Gastrocnemius medialis (tissue), 4 donors: ENCODE measurements around the gene DDA1.
"Not testable (repeated sequence)": the region's sequence is repeated elsewhere in the genome, so short reads cannot be mapped to it uniquely, and the experiment has no call there.

Experiments
- CTCF ChIP-seq, 5 experiments: fragments of 450-650 bp in 3 of 5; fragments of 200-600 bp in 2 of 5; sonication (generic) in 2 of 5; IDR thresholded peaks in 4 of 5; conservative IDR thresholded peaks in 1 of 5; 1 replicate in 4 of 5; 2 replicates in 1 of 5; pipeline ENCODE4 v1.5.1; 2016 to 2019; ENCODE audit warnings: antibody characterized with exemption in 5 of 5, mild to moderate bottlenecking in 3 of 5, moderate library complexity in 3 of 5
- POLR2A ChIP-seq, 2 donors: fragments of 450-650 bp; IDR thresholded peaks; one replicate each; pipeline ENCODE4 v1.6.1; 2017; ENCODE audit warnings: antibody characterized with exemption in 2 of 2, mild to moderate bottlenecking in 2 of 2, moderate library complexity in 2 of 2

- TF ChIP-seq CTCF (IDR thresholded peaks at IDR 0.05 in 4 of 5, conservative IDR thresholded peaks at IDR 0.05 in 1 of 5); POLR2A (IDR thresholded peaks at IDR 0.05): not testable (repeated sequence)
These were observed 13.8 kb upstream of the DDA1 start for GRCh38 chr19:17295551-17295950.
